Measurements from ENCODE around the gene UTS2B. TPM values are rescaled to one million over a fixed set of nuclear protein-coding genes. Genes with fewer than 3 reads are reported as not detected.
A peak's percentile ranks its signal among the peaks of the same experiment; 100 is the strongest.

UTS2B gene
- total and polyA plus RNA-seq, 2 experiments from 2014 or later, result 0.21 TPM; not detected in 1

GRCh38 chr3:191380001-191380400 is 49.7 kb upstream of the UTS2B start:
- Mint-ChIP-seq H3K36me3 (ENCODE audit: low read depth) (peaks cover 20% of the 10 kb centered on the region), H3K9me3 (no peaks in the 10 kb centered on the region), H3K27ac (no peak overlapping the region), H3K4me1 (peaks cover 37% of the 10 kb centered on the region), H3K4me3 (no peak overlapping the region), H3K27me3 (ENCODE audit: insufficient read depth, low read depth, poor library complexity) (no peaks in the 10 kb centered on the region)
- DNase-seq (ENCODE audit: low spot score), result no peak
- no peak for ATAC-seq
- peaks cover 3% of the 10 kb centered on the region; the same call in 1 of the 2 replicates for H3K9me2 ChIP-seq (ENCODE audit: insufficient read depth)
- H2AFZ ChIP-seq, result no peak overlapping the region
- H3F3A ChIP-seq (replicated peaks; ENCODE audit: low read depth), result no peaks in the 10 kb centered on the region
- H3K27me3 ChIP-seq (ENCODE audit: insufficient read depth), result no peaks in the 10 kb centered on the region
- H3K27ac ChIP-seq (ENCODE audit: low read depth), result 0 out of 2 replicates have a peak overlapping the region, but pooled peaks have one; percentile 9
- H3K79me2 ChIP-seq (replicated peaks; ENCODE audit: insufficient read depth), result no peaks in the 10 kb centered on the region
- TF ChIP-seq ZNF462 (CRISPR knock-in tag; IDR thresholded peaks at IDR 0.05) (no peak), REST (IDR thresholded peaks at IDR 0.05; ENCODE audit: unreplicated experiment) (no peak), ETS1 (IDR thresholded peaks at IDR 0.05) (no peak), NANOG (IDR thresholded peaks at IDR 0.05; ENCODE audit: borderline replicate concordance) (no peak)
- H3K4me2 ChIP-seq, result no peak overlapping the region
- H3K4me3 ChIP-seq, result no peak overlapping the region
- H4K20me1 ChIP-seq (replicated peaks; ENCODE audit: insufficient read depth), result no peaks in the 10 kb centered on the region
- peaks cover 39% of the 10 kb centered on the region for H3K4me1 ChIP-seq (ENCODE audit: insufficient read depth)
- H3K36me3 ChIP-seq (ENCODE audit: insufficient read depth), result no peaks in the 10 kb centered on the region; the same call in 1 of the 2 replicates

Data from GM23338 (cell line).